ENCODE measurements around the gene ORM2. TPM values are rescaled to one million over a fixed set of nuclear protein-coding genes. Genes with fewer than 3 reads are reported as not detected.

The ORM2 gene
- total and polyA plus RNA-seq, 2 of the 4 experiments (the other 2 are of a cell fraction): not detected

GRCh38 chr9:114370251-114370967 lies 40.7 kb downstream of the ORM2 start:
- Histone ChIP-seq H3K4me1 (ENCODE audit: control insufficient read depth, insufficient read depth, low read length) (peaks cover 5% of the 10 kb centered on the region; the same call in 1 of the 2 replicates), H2BK15ac (ENCODE audit: low read depth, low read length) (no peak overlapping the region), H3K4me3 (ENCODE audit: insufficient read depth, low read depth, low read length) (no peak overlapping the region), H2AFZ (replicated peaks; ENCODE audit: low read length, poor library complexity) (no peak overlapping the region), H2BK120ac (ENCODE audit: low read depth, low read length) (no peak overlapping the region), H3K4ac (ENCODE audit: low read depth, low read length) (no peak overlapping the region), H3K56ac (ENCODE audit: extremely low read depth, insufficient read depth, low read length) (no peak overlapping the region), H3K4me2 (ENCODE audit: low read depth, low read length) (no peak overlapping the region), H4K5ac (ENCODE audit: low read depth, low read length) (no peak overlapping the region), H4K8ac (ENCODE audit: low read depth in 2 of 2, low read length in 2 of 2) (no peak overlapping the region), H3K27ac (ENCODE audit: insufficient read depth, low read length) (no peak overlapping the region), H3K14ac (replicated peaks; ENCODE audit: low read depth, low read length) (no peak overlapping the region), H4K20me1 (ENCODE audit: insufficient read depth, low read length) (no peaks in the 10 kb centered on the region; the same call in 1 of the 2 replicates), H3K79me1 (ENCODE audit: low read depth in 1 of 2, low read length in 2 of 2) (peaks cover 3 to 19% of the 10 kb centered on the region in 2 experiments; a peak in 3 of 4 replicates), H4K91ac (ENCODE audit: insufficient read depth, low read depth, low read length) (no peak overlapping the region), H2BK20ac (ENCODE audit: low read depth, low read length) (no peak overlapping the region), H3K27me3 (ENCODE audit: control insufficient read depth, insufficient read depth, low read length) (no peaks in the 10 kb centered on the region), H2AK5ac (ENCODE audit: low read depth, low read length) (no peak overlapping the region; the same call in 1 of the 2 replicates), H2BK5ac (ENCODE audit: low read depth, low read length, poor library complexity, severe bottlenecking) (no peak overlapping the region), H3K9me1 (ENCODE audit: insufficient read depth, low read length) (peaks cover 12% of the 10 kb centered on the region), H3K18ac (ENCODE audit: low read depth, low read length) (no peak overlapping the region), H2AK9ac (replicated peaks; ENCODE audit: low read depth, low read length, poor library complexity) (no peak overlapping the region), H3K23ac (ENCODE audit: low read depth, low read length) (no peak overlapping the region), H3K36me3 (ENCODE audit: control insufficient read depth, insufficient read depth, low read length) (peaks cover 38% of the 10 kb centered on the region), H3K9ac (ENCODE audit: low read depth, low read length) (no peak overlapping the region), H3K9me3 (ENCODE audit: control insufficient read depth, insufficient read depth, low read length) (no peaks in the 10 kb centered on the region)
- DNase-seq (no peak), ATAC-seq (ENCODE audit: low read depth) (no peak)
- BruUV-seq (replicated peaks): no TSS peak
- in situ Hi-C loops (cut with MboI; ENCODE audit: low sequenced_read_pairs): no loop called here
- ChIA-PET POLR2A (ENCODE audit: unreplicated experiment) (interaction anchor here (0.6 kb wide), 1 partner anchor 17 kb away, joined by 3 read pairs; no protein-coding TSS in a partner anchor), CTCF (no interaction called here)
- no CpG with 5 or more reads among the region's 6 CpGs for WGBS, 2 experiments (ENCODE audit: extremely low coverage in 2 of 2, insufficient read length in 1 of 2)
- dilution Hi-C loops (cut with HindIII; ENCODE audit: low sequenced_read_pairs, unreplicated experiment): no loop called here
- TF ChIP-seq NFE2L2 (IDR thresholded peaks at IDR 0.05; ENCODE audit: low read depth, low read length) (no peak), ELK1 (IDR thresholded peaks at IDR 0.05; ENCODE audit: borderline replicate concordance, low read depth, low read length) (no peak), FOS (IDR thresholded peaks at IDR 0.05; ENCODE audit: low read depth, low read length) (no peak), CEBPB (IDR thresholded peaks at IDR 0.05; ENCODE audit: low read depth, low read length) (no peak), RAD21 (IDR thresholded peaks at IDR 0.05; ENCODE audit: low read length) (no peak), SMC3 (IDR thresholded peaks at IDR 0.05; ENCODE audit: low read depth, low read length) (no peak), CTCF (conservative IDR thresholded peaks at IDR 0.05; ENCODE audit: low read depth, low read length) (no peak), MXI1 (IDR thresholded peaks at IDR 0.05; ENCODE audit: borderline replicate concordance, low read depth, low read length) (no peak), BHLHE40 (IDR thresholded peaks at IDR 0.05; ENCODE audit: low read depth, low read length) (no peak), MAZ (IDR thresholded peaks at IDR 0.05; ENCODE audit: borderline replicate concordance, low read depth, low read length) (no peak), RFX5 (IDR thresholded peaks at IDR 0.05; ENCODE audit: low read depth, low read length) (no peak), CHD1 (IDR thresholded peaks at IDR 0.05; ENCODE audit: low read depth, low read length) (no peak)
- intact Hi-C loops (cut with micrococcal nuclease): no loop called here

Measured in IMR-90 (cell line).